DND-41 (cell line): ENCODE results near the gene ORM2.
"Not testable (repeated sequence)": the region's sequence is repeated elsewhere in the genome, so short reads cannot be mapped to it uniquely, and the experiment has no call there.

Experiments used
- ATAC-seq: fragments of 200-7000 bp; cut with Tn5 transposase; 3 replicates; pipeline ENCODE4 v1.9.1; 2021; ENCODE audit warnings: low read depth; ENCODE audit not compliant: insufficient read depth
- DNase-seq: peaks from one replicate; pipeline ENCODE4 v3.0.0-alpha.2; 2020
- H2AFZ ChIP-seq: 2 replicates; pipeline ENCODE4 v1.6.0; 2012; ENCODE audit warnings: low read depth, low read length
- H3K27ac ChIP-seq: 2 replicates; pipeline ENCODE4 v1.5.1; 2012; ENCODE audit warnings: low read length, inconsistent platforms
- H3K27me3 ChIP-seq: fragments of 200-600 bp; sonication (generic); 2 replicates; pipeline ENCODE4 v1.6.0; 2012; ENCODE audit warnings: low read length, mild to moderate bottlenecking, inconsistent platforms; ENCODE audit not compliant: insufficient read depth, poor library complexity
- H3K36me3 ChIP-seq: 2 replicates; pipeline ENCODE4 v1.5.1; 2012; ENCODE audit warnings: low read length, inconsistent platforms; ENCODE audit not compliant: insufficient read depth
- H3K4me1 ChIP-seq: 2 replicates; pipeline ENCODE4 v1.5.1; 2012; ENCODE audit warnings: mild to moderate bottlenecking, low read length; ENCODE audit not compliant: insufficient read depth
- H3K4me2 ChIP-seq: 2 replicates; pipeline ENCODE4 v1.6.0; 2012; ENCODE audit warnings: mild to moderate bottlenecking, moderate library complexity, low read length, inconsistent platforms; ENCODE audit not compliant: insufficient read depth
- H3K4me3 ChIP-seq, 2 experiments: fragments of 200-600 bp in 1 of 2; shearing (Covaris generic) in 1 of 2; 2 replicates each; pipeline ENCODE4 v1.5.1; 2012 to 2016; ENCODE audit warnings: inconsistent platforms in 2 of 2, low read length in 2 of 2, mild to moderate bottlenecking in 2 of 2, low read depth in 1 of 2, moderate library complexity in 1 of 2
- H3K79me2 ChIP-seq: 2 replicates; pipeline ENCODE4 v1.6.0; 2012; ENCODE audit warnings: low read length, inconsistent platforms; ENCODE audit not compliant: insufficient read depth
- H3K9ac ChIP-seq: 2 replicates; pipeline ENCODE4 v1.6.0; 2012; ENCODE audit warnings: low read depth, mild to moderate bottlenecking, inconsistent platforms, low read length, moderate library complexity
- H3K9me3 ChIP-seq: 2 replicates; pipeline ENCODE4 v1.5.1; 2012; ENCODE audit warnings: low read length, moderate library complexity, mild to moderate bottlenecking, inconsistent platforms; ENCODE audit not compliant: insufficient read depth, severe bottlenecking
- H4K20me1 ChIP-seq: 2 replicates; pipeline ENCODE4 v1.6.0; 2012; ENCODE audit warnings: low read length; ENCODE audit not compliant: insufficient read depth
- EZH2 ChIP-seq: IDR thresholded peaks from 3 replicates; pipeline ENCODE4 v1.6.1; 2012; ENCODE audit warnings: borderline replicate concordance, low read depth, mild to moderate bottlenecking, moderate library complexity, low read length, inconsistent platforms; ENCODE audit not compliant: severe bottlenecking
- TF ChIP-seq, protein P1 (sequence below): IDR thresholded peaks from 2 replicates; pipeline ENCODE4 v1.5.1; 2012; ENCODE audit warnings: borderline replicate concordance, low read length, moderate library complexity, mild to moderate bottlenecking; ENCODE audit not compliant: poor library complexity, severe bottlenecking; ENCODE audit errors: extremely low read depth

ORM2 gene

DNA sequence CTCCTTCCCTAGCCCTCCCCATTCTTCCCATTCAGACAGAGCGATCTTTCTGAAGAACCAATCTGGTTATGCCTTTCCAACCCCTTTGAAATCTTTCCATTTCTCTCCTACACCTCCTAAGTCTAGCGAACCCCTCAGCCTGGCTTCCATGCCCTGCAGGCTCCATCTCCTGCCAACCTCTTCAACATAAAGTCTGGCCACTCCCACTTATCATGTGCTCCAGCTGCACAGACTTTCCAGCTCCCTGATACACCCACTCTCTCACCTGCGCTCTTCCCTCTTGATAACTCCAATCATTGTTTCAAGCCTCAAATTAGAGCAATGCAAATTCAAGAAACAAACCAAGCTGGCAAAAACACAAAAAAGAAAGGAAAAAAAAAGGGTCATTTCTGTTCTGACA is 10.5 kb upstream of the ORM2 start:
- H4K20me1 ChIP-seq, result no peaks in the 10 kb centered on the region
- H3K36me3 ChIP-seq, result no peaks in the 10 kb centered on the region
- TF ChIP-seq EZH2, result no peak
- TF ChIP-seq, protein P1, sequence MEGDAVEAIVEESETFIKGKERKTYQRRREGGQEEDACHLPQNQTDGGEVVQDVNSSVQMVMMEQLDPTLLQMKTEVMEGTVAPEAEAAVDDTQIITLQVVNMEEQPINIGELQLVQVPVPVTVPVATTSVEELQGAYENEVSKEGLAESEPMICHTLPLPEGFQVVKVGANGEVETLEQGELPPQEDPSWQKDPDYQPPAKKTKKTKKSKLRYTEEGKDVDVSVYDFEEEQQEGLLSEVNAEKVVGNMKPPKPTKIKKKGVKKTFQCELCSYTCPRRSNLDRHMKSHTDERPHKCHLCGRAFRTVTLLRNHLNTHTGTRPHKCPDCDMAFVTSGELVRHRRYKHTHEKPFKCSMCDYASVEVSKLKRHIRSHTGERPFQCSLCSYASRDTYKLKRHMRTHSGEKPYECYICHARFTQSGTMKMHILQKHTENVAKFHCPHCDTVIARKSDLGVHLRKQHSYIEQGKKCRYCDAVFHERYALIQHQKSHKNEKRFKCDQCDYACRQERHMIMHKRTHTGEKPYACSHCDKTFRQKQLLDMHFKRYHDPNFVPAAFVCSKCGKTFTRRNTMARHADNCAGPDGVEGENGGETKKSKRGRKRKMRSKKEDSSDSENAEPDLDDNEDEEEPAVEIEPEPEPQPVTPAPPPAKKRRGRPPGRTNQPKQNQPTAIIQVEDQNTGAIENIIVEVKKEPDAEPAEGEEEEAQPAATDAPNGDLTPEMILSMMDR, result no peak
- H3K4me2 ChIP-seq, result no peak overlapping the region
- H3K9me3 ChIP-seq, result no peaks in the 10 kb centered on the region
- H2AFZ ChIP-seq, result no peak overlapping the region
- no peaks in the 10 kb centered on the region for H3K79me2 ChIP-seq
- H3K9ac ChIP-seq, result no peak overlapping the region
- DNase-seq (no peak), ATAC-seq (no peak)
- H3K4me3 ChIP-seq, result no peak overlapping the region
- no peak overlapping the region for H3K27ac ChIP-seq
- H3K4me1 ChIP-seq, result peaks cover 15% of the 10 kb centered on the region
- H3K27me3 ChIP-seq, result no peaks in the 10 kb centered on the region

DNA sequence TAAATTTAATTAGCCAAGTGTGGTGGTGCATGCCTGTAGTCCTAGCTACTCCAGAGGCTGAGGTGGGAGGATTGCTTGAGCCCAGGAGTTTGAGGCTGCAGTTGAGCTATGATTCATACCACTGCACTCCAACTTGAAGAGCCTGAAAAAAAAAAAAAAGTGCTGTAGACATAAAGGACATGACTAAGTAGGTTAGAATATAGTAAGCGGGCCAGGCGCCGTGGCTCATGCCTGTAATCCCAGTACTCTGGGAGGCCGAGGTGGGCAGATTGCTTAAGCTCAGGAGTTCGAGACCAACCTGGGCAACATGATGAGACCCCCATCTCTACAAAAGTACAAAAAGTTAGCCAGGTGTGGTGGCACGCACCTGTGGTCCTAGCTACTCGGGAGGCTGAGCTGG is 9.0 kb upstream of the ORM2 start:
- not testable (repeated sequence) for H3K4me3 ChIP-seq, H3K9ac ChIP-seq, DNase-seq, H3K9me3 ChIP-seq, H2AFZ ChIP-seq, H3K27me3 ChIP-seq, H3K27ac ChIP-seq, H4K20me1 ChIP-seq, H3K79me2 ChIP-seq, H3K36me3 ChIP-seq, H3K4me2 ChIP-seq, ATAC-seq
- peaks cover 15% of the 10 kb centered on the region for H3K4me1 ChIP-seq

DNA sequence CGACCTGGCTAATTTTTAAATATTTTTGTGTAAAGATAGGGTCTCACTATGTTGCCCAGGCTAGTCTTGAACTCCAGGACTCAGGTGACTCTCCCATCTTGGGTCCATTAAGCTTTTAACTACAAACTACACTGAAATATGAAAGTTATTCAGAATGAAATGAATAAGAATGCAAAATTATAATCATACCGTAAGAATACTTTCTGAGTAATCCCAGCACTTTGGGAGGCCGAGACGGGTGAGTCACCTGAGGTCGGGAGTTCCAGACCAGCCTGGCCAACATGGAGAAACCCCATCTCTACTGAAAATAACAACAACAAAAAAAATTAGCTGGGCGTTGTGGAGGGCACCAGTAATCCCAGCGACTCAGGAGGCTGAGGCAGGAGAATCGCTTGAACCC is 7.9 kb upstream of the ORM2 start:
- Histone ChIP-seq H3K36me3 (no peaks in the 10 kb centered on the region), H3K27me3 (no peaks in the 10 kb centered on the region), H2AFZ (no peak overlapping the region), H3K79me2 (no peaks in the 10 kb centered on the region), H4K20me1 (no peaks in the 10 kb centered on the region), H3K27ac (no peak overlapping the region), H3K4me3 (no peak overlapping the region), H3K9ac (no peak overlapping the region), H3K4me1 (peaks cover 13% of the 10 kb centered on the region), H3K9me3 (no peaks in the 10 kb centered on the region), H3K4me2 (no peak overlapping the region)
- TF ChIP-seq, protein P1, result no peak
- TF ChIP-seq EZH2, result no peak
- no peak for DNase-seq
- ATAC-seq, result no peak

DNA sequence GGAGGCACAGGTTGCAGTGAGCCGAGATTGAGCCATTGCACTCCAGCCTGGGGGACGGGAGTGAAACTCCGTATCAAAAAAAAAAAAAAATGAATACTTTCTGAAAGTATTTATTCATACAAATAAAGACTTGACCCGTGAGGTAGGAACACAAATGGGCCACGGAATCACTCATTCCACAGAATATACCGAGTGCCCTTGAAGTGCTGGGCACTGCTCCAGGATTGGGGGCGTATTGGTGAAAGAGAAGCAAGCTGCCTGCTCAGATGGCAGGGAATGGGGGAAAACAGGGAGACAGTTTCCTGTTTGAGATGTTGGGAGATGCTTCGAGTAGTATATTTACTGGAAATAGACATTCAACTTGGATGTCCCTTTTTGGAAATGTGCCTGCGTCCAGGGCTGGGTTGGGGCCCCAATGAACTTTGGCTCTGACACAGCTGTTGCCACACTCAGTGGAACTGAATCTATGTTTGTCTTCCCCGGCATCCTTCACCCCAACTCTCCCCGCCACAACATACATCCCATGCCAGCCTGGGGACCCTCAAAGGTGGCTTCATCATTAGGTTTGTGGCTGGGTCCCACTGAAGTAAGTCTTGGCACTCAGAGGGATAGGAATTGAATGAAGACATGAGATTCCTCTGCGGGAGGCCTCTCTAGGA is 7.4 kb upstream of the ORM2 start:
- not testable (repeated sequence) for DNase-seq, H3K27me3 ChIP-seq, H3K4me3 ChIP-seq, H2AFZ ChIP-seq, H3K79me2 ChIP-seq, H3K36me3 ChIP-seq, H3K9me3 ChIP-seq, H3K4me2 ChIP-seq, H3K9ac ChIP-seq, H4K20me1 ChIP-seq, H3K27ac ChIP-seq, ATAC-seq
- H3K4me1 ChIP-seq, result peaks cover 13% of the 10 kb centered on the region

DNA sequence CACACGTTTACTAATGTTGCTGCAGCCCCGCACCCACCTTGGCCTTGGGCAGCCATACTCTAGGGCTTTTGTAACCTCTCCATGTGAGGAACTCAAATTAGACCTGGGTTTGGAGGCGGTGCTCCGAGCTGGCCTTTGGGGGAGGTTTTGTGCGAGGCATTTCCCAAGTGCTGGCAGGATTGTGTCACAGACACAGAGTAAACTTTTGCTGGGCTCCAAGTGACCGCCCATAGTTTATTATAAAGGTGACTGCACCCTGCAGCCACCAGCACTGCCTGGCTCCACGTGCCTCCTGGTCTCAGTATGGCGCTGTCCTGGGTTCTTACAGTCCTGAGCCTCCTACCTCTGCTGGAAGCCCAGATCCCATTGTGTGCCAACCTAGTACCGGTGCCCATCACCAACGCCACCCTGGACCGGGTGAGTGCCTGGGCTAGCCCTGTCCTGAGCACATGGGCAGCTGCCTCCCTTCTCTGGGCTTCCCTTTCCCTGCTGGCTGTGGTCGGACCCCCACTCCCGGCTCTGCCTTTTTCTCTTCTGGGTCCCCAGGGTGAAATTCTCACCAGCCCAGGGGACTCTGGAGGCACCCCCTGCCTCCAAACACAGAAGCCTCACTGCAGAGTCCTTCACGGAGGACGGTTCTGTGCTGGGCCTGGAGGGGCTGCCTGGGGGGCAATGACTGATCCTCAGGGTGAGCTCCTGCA is 6.7 kb upstream of the ORM2 start, which contains the start of gene ORM1:
ORM1 (plus strand) TSS at position 268 of the 701 bp plus-strand sequence; CDS start at position 304, 36 bp downstream.
- H3K9me3 ChIP-seq, ATAC-seq, H3K9ac ChIP-seq, H3K4me2 ChIP-seq, H3K79me2 ChIP-seq, H3K4me1 ChIP-seq, H3K36me3 ChIP-seq, H3K27me3 ChIP-seq, H3K4me3 ChIP-seq, H3K27ac ChIP-seq, H2AFZ ChIP-seq, H4K20me1 ChIP-seq, DNase-seq: not testable (repeated sequence)

DNA sequence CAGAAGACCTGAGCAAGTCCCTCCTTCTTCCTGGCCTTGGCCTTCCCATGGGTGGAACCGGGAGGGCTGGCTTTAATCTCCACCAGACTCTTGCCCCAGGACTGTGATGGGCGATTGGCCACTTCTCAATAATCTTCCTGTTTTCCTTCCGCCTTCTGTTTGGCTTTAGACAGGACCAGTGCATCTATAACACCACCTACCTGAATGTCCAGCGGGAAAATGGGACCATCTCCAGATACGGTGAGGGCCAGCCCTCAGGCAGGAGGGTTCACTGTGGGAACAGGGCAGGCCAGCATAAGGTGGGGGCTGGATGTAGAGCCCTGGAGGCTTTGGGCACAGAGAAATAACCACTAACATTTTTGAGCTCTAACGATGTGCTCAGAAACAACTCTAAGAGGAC is 5.8 kb upstream of the ORM2 start:
- ATAC-seq, result not testable (repeated sequence)

More for the DNA sequence above, 5.8 kb upstream of the ORM2 start:
- not testable (repeated sequence) for H3K4me2 ChIP-seq, H3K4me1 ChIP-seq, H2AFZ ChIP-seq, H3K27me3 ChIP-seq, H3K36me3 ChIP-seq, H4K20me1 ChIP-seq, H3K9ac ChIP-seq, H3K4me3 ChIP-seq, H3K79me2 ChIP-seq, H3K27ac ChIP-seq, H3K9me3 ChIP-seq, DNase-seq
